ENCODE measurements around the gene MIEF1. TPM values are rescaled to one million over a fixed set of nuclear protein-coding genes. Genes with fewer than 3 reads are reported as not detected.

The MIEF1 gene
- total RNA-seq, 1 experiment from 2014 or later, result 49.4 TPM

GRCh38 chr22:39489094-39490068 is 12.7 kb upstream of the MIEF1 start:
- TF ChIP-seq CTCF (IDR thresholded peaks at IDR 0.05; ENCODE audit: insufficient read depth in 1 of 2, low read depth in 1 of 2, low read length in 1 of 2, severe bottlenecking in 1 of 2, unreplicated experiment in 1 of 2), result no peak
- CTCF ChIA-PET, result interaction anchor here (0.6 to 2.2 kb wide), 5 partner anchors 13 to 443 kb away, joined by 3 to 8 read pairs (median 5); partner anchors contain the start of gene MIEF1
- DNase-seq, result no peak
- no peaks in the 10 kb centered on the region for H3K27me3 ChIP-seq (replicated peaks; ENCODE audit: control insufficient read depth, insufficient read depth, low read length)
- TSS peak; percentile 16 for BruUV-seq (replicated peaks)
- H3K4me3 ChIP-seq (ENCODE audit: low read depth, low read length), result no peak overlapping the region
- POLR2A ChIA-PET, result interaction anchor here (0.8 to 1.4 kb wide), 3 partner anchors 15 to 40 kb away, joined by 3 to 7 read pairs (median 4); partner anchors contain the start of gene ATF4
- H3K4me3 Mint-ChIP-seq (ENCODE audit: unreplicated experiment), result no peak overlapping the region
- H3K9me3 Mint-ChIP-seq (ENCODE audit: unreplicated experiment), result no peaks in the 10 kb centered on the region
- intact Hi-C loops (cut with micrococcal nuclease; ENCODE audit: unreplicated experiment), result loop anchor here (1.0 to 5.0 kb wide), 4 partner anchors 13 to 43 kb away; partner anchors contain the start of genes MIEF1 and RPS19BP1
- H3K36me3 Mint-ChIP-seq (ENCODE audit: insufficient read depth, unreplicated experiment), result peaks cover 17% of the 10 kb centered on the region
- peaks cover 16% of the 10 kb centered on the region for H3K4me1 ChIP-seq
- no peaks in the 10 kb centered on the region for H3K36me3 ChIP-seq (ENCODE audit: control insufficient read depth, insufficient read depth, low read length)
- peaks cover 11% of the 10 kb centered on the region for H3K4me1 Mint-ChIP-seq (ENCODE audit: low read depth, unreplicated experiment)
- peak overlapping the region; percentile 26 for H3K27ac Mint-ChIP-seq (ENCODE audit: unreplicated experiment)
- no peaks in the 10 kb centered on the region for H3K27me3 Mint-ChIP-seq (ENCODE audit: insufficient read depth, unreplicated experiment)
- H3K9me3 ChIP-seq, result no peaks in the 10 kb centered on the region

GRCh38 chr22:39490135-39490798 is 11.8 kb upstream of the MIEF1 start:
- no peaks in the 10 kb centered on the region for H3K27me3 Mint-ChIP-seq (ENCODE audit: insufficient read depth, unreplicated experiment)
- BruUV-seq (replicated peaks), result no TSS peak
- peaks cover 17% of the 10 kb centered on the region for H3K4me1 Mint-ChIP-seq (ENCODE audit: low read depth, unreplicated experiment)
- peaks cover 17% of the 10 kb centered on the region for H3K36me3 Mint-ChIP-seq (ENCODE audit: insufficient read depth, unreplicated experiment)
- ChIA-PET CTCF (interaction anchor here (0.6 to 2.2 kb wide), 5 partner anchors 12 to 332 kb away, joined by 3 to 8 read pairs (median 5); partner anchors contain the start of gene MIEF1), POLR2A (interaction anchor here (0.8 to 1.4 kb wide), 3 partner anchors 16 to 39 kb away, joined by 3 to 7 read pairs (median 4); partner anchors contain the start of gene ATF4)
- Histone ChIP-seq H3K9me3 (no peaks in the 10 kb centered on the region), H3K27me3 (replicated peaks; ENCODE audit: control insufficient read depth, insufficient read depth, low read length) (no peaks in the 10 kb centered on the region), H3K4me3 (ENCODE audit: low read depth, low read length) (no peak overlapping the region), H3K36me3 (ENCODE audit: control insufficient read depth, insufficient read depth, low read length) (no peaks in the 10 kb centered on the region), H3K4me1 (peaks cover 16% of the 10 kb centered on the region)
- no peak for TF ChIP-seq CTCF (IDR thresholded peaks at IDR 0.05; ENCODE audit: insufficient read depth in 1 of 2, low read depth in 1 of 2, low read length in 1 of 2, severe bottlenecking in 1 of 2, unreplicated experiment in 1 of 2)
- H3K4me3 Mint-ChIP-seq (ENCODE audit: unreplicated experiment), result no peak overlapping the region
- peak; percentile 75 to 84 for DNase-seq
- no peak overlapping the region for H3K27ac Mint-ChIP-seq (ENCODE audit: unreplicated experiment)
- intact Hi-C loops (cut with micrococcal nuclease; ENCODE audit: unreplicated experiment), result loop anchor here (1.0 to 5.0 kb wide), 4 partner anchors 12 to 42 kb away; partner anchors contain the start of genes MIEF1 and RPS19BP1
- H3K9me3 Mint-ChIP-seq (ENCODE audit: unreplicated experiment), result no peaks in the 10 kb centered on the region

All from Caco-2 (cell line).